ENCODE results near the gene MYBBP1A. TPM values are rescaled to one million over a fixed set of nuclear protein-coding genes. Genes with fewer than 3 reads are reported as not detected.

The MYBBP1A gene
- total and polyA plus RNA-seq, 2 of the 8 experiments (the other 6 are each of a cell fraction or from before 2014, with no cell fraction given): 46.8 to 151 TPM

DNA sequence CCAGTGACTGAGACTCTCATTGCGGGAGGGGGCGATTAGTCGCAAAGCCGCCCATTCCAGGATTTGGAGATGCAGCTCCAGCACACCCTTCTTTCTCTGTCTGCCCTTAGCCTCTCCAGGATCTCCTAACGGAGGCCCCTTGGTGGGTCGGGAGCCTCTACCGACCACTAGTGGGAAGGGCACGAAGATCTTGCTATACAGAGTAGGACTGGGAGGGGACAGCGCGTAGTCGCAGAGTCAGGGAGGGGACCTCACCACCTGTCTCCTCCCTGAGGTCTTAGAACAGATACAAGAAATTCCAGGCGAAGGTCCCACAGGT, 28.6 kb upstream of the MYBBP1A start (continued):
- TF ChIP-seq RNF2 (IDR thresholded peaks at IDR 0.05; ENCODE audit: borderline replicate concordance, low read depth, low read length, missing control alignments, poor library complexity, severe bottlenecking): no peak
- TF ChIP-seq RFX5 (IDR thresholded peaks at IDR 0.05; ENCODE audit: borderline replicate concordance, low read depth, low read length): no peak
- no peak for TF ChIP-seq CHD2 (IDR thresholded peaks at IDR 0.05; ENCODE audit: low read length)
- no peak for TF ChIP-seq JUND (IDR thresholded peaks at IDR 0.05; ENCODE audit: low read length)
- TF ChIP-seq PHF8 (conservative IDR thresholded peaks at IDR 0.05; ENCODE audit: low read depth, low read length): no peak
